DMS 273 (cell line): ENCODE measurements around the gene FAM186B.
"Not testable (repeated sequence)": the region's sequence is repeated elsewhere in the genome, so short reads cannot be mapped to it uniquely, and the experiment has no call there.

Experiments used
- DNase-seq: peaks from one replicate; lab custom pipeline; 2025; ENCODE audit not compliant: unreplicated experiment; lab: John Stamatoyannopoulos, UW

Gene FAM186B

DNA sequence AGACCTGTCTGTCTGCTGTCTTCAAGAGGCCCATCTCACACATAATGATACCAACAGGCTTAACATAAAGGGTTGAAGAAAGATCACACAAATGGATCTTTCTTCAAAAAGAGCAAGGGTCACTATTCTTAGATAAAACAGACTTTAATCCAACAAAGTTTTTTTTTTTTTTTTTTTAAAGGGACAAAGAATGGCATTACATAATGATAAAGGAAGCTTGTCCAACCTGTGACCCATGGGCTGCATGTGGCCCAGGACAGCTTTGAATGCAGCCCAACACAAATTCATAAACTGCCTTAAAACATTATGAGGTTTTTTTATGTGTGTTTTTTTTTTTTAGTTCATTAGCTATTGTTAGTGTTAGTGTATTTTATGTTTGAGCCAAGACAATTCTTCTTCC is 6.8 kb upstream of the FAM186B start:
- DNase-seq: no peak

DNA sequence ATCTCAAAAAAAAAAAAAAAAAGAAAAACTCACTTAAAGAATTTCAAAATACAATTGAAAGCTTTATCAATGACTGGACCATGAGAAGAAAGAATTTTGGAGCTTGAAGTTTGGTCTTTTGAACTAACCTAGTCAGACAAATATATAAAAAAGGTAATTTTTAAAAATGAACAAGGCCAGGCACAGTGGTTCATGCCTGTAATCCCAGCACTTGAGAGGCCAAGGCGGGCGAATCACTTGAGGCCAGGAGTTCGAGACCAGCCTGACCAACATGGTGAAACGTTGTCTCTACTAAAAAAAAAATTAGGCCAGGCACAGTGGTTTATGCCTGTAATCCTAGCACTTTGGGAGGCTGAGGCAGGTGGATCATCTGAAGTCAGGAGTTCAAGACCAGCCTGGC is 5.3 kb upstream of the FAM186B start:
- DNase-seq: not testable (repeated sequence)

DNA sequence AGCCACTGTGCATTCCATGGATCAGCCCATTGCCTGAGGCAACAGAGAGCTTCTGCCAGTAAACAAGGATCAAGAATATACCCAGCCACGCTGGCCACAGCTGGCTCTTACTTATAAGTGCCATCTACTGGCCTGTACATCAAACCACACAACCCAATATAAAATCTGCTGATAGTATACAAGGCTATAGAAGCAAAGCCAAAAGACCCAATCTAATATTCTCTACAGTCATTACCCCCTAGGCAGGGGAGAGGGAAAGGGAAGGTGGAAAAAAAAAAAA is 4.4 kb upstream of the FAM186B start:
- DNase-seq: no peak

DNA sequence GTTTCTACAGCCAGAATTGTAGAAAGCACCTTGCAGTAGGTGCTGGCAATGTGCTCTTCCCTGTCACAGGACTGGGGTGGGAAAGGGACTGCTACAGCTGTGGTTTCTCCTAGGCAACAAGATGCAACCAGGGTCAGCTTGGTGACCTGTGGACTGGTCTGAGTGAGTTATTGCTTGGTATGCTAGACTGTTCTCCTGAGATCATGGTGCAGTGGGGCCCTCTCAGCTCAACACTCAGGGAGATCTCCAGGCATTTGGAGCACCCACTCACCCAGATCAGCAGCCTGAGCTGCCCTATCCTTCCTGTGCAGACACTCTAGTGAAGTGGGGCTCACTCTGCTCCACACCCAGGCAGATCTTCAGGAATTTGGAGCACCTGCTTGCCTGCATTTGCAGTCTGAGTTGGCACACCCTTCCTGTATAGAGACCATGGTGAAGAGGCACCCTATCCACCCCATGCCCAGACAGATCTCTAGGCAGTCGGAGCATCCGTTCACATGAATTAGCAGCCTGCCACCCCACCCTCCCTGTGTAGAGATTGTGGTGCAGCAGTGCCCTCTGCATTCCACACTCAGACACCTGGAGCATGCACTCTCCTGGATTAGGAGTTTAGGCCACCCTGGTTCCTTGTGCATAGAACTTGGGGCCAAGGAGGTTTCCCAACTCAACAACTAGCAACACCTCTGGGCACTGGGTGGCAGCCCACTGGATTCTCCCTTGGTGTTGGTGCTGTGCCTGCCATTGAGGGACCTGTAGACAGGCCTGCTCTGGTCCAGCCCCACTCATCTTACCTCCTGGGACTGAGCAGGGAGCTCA is 3.8 kb upstream of the FAM186B start:
- DNase-seq: no peak

DNA sequence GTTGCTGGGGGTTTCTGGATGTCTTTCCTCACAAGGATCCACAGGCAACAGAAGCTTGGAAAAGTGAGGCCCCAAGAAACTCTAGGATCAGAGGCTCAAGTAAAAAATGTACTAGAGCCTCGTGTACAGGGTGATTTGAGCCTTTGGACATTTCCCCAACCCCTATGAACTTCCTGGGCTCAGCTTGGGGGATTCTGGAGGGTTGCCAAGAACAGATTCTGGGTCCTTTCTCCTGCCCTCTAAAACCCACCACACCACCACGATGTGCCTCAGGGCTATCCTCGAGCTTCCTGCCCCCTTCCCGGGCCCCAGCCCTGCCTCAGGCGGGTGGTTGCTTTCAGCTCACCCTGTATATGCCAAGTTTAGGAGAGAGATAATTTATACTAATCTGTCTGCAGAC is 583 bp downstream of the FAM186B start:
- DNase-seq: no peak

DNA sequence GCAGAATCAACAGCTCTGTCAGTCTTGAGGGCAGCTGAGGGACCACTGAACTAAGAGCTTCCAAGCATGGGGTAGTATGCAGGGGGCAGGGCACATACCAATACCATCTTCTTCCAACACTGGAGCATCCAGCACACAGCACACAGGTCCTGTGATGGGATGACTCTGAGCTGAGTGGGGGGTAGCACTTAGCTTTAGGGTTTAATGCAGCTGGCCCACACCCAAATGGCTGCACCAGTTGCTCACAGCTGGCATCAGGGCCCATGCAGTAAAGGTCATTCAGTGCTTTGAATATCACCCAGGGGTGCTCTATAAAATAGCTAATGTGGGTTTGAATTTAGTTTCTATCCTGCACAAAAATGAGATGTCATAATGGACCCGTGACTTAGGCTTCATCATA is 1.7 kb downstream of the FAM186B start:
- no peak for DNase-seq

DNA sequence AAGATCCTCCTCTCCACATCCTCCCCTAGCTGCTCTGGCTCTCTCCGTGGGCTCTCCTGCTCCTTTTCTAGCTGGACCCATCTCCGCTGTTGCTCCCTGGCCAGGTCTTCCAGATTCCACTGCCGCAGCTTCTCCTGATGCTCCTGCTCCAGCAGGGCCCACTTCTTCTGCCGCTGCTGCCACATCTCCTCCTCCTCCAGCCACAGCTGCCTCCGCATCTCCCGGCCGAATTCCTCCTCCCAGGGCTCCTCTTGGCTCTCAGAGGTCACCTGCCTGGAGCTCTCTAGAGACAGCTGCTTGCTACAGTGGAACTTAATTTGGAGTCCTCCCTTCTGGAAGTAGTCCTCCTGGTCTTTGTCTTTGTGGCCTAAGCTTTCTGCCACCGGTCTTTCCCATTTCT is 5.5 kb downstream of the FAM186B start:
- DNase-seq: no peak

DNA sequence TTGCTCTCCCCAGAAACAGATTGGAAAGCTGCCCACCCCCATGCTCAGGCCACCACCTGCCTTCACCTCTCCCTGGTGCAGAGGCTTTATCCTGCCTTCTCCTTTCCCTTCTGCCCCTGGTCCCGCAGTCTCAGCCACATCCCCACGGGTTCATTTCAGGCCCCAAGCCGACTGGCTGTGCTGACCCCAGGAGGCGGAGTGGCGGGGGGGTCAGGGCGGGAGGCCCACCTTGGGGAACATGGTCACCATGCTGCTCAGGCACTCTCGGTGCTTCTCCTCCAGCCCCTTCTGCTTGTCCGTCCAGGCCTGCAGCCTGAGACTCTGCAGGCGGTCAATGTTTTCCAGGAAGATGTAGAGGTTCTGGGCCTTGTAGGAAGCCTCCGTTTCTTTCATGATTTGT is 6.9 kb downstream of the FAM186B start:
- no peak for DNase-seq

DNA sequence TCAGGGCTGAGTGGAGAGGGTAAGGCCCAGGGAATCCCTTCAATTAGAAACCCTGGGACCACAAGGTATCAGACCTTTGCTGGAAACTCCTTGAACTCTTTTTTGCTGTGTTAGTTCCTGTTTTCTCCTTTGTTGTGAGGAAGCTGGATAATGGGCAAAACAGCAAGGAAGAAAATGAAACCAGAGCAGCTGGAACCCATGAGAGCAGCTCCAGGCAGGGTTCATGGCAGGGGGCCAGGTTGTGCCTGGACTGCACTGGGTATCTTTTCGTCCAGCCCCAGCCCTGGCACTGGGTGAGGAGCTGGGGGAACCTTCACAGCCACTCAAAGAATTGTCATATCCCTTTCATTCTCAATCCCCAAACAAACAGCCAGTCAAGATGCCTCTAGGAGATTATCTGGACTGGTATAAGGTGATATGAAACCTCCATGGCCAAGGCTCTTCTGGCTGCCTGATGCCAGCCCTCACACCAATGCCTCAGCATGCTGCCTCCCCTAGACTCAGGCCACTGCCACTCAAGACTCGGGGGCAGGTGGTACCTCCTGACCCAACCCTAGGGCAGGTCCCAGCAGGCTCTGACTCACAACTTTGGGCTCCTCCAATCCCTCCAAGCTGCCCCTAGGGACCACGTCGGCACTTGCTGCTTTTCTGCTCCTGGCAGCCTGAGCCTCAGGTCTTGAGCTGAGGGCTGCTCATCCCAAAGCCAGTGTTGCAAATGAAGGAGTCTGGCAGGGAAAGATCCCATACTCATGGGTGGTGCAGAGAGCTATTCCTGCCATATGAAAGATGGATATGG is 16.5 kb downstream of the FAM186B start:
- peak; percentile 23 for DNase-seq

DNA sequence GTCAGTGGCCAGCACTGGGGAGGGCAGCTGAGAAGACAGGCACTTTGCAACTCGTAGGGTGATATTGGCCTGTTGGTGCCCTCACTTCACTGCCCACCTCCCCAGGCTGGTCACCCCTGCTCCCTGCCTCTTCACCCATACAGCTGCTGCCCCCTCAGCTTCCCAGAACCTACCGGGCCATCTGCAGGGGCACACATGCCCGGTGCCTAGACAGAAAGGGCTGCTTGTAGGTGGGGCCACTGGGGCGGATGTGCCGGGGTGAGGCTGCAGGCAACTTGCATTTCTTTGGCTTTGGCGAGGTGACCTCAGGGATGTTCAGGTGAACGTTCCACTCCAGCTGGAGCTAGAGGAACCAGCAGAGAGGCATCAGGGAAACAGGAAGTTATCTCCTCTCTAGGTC is 17.2 kb downstream of the FAM186B start:
- no peak for DNase-seq

DNA sequence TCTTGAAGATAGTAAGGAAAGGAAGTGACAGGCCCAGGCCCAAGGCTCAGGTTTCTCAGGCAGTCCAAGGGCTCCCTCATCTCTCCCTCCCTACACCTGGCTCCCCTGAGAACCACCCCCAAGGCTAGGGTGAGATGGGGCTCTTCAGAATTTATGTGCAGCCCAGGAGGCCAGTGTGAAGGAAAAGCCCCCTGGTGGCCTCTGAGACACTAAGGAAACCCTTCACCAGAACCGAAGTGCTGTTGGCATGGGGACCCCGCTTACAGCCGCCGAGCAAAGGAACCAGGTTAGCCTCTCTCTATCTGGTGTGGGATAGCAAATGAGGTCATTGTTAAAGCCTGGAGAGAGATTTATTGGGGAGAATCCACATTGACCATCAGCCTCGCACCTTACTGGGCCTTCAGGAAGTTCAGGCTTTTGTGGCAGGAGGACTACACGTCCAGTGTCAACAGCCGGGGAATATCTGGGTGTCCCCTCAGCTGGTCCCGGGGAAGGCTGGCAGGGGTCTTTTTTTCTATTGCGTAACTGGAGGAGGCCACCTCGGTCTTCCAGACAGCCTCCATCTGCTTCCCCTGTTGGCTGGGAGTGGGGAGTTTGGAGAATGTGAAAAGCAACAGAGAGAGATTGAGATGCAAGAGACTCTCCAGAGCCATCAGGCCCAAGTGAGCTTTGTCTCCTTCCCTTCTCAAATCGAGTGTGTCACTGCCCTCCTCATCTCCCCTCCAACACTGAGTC is 18.1 kb downstream of the FAM186B start:
- DNase-seq: no peak

DNA sequence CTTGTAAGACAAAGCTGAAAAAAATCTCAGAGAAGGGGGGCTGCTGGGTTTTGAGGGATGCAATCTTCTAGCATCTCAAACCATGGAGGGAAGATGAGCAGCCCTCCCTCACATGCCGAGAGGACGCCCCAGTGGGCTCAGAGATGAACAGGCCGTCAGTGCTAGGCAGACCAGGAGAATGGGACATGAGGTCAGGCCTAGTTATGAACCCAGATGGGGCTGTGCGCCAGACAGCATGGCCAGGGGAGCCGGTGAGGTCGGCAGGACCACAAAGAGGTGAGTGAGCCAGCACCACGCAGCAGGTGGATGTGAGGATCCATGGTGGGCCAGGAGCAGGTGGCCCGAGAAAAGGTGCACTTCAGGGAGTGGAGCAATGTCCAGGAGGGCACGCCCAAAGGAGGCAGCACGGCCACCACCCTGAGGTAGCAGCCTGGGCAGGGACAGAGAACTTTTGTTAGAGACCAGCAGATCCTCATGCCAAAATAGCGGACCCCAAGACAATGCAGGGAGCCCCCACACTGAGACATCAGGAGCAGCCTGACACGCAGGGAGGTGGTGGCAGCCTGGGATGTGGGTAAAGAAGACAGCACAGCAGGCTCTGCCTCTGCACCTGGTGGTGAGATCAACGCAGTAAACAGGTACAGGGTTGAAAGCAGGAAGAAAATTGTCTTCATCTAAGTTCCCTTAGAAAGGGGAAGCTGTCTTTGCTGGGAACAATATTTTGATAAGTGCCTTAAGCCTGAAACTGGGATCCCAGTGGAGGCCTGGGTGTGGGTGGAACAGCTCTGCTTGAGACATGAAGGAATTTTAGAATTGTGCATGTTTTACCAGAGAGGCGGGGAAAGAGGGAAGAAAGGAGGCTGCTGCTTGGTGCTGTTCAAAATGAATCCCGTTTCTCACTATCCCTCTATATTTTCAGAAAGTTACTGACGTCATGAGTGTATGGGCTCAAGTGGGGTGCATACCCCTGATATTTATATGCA is 19.7 kb downstream of the FAM186B start:
- no peak for DNase-seq

DNA sequence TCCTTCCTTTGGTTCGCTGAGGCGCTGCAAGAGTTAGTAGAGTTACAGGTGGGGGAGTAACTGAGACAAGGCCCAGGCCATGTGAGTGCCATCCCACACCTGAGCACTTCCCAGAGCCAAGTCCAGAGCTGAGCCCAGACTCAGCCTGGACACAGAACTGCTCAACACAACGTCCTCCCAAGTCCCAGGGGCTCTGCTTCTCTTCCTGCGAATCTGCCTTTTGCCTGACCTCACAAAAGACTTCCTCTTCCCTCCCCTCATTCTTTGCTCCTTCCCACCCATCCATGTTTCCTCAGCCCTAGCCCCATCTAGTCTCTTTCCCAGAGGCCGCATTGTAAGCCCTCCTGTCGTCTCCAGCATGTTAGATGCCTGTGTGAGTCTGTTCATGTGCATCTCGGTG is 20.8 kb downstream of the FAM186B start:
- DNase-seq: no peak

DNA sequence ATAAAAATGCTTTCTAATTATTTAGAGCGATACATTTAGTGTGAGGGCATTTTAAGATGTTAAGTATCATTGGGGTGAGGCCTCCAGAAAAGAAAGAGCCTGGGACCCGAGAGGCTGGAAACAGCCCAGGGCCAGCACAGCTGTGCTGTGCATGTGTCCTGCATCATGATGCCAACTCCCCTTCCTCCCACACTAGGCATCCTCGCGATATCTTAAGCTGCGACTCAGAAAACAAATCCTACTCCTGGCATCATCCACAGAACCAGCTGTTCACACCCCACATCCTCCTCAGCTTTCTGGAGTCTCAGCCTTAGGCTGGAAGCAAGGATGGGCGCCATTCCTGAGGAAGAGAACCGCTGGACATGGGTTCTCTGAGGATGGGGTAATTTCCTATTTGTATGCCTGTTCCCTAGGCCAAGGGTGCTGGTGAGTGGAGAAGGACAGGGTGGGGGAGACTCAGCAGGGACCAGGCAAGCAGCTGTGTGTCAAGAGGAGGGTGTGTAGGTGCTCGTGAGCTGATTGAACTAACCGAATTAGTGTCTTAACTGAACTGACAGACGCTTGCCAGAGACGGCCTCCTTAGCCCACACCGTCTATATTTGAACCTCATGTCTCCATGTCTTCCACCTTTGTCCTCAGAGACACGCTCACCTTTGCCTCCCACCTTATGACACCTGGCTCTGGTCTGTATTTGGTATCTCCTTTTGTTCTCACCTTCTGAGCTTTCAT is 21.9 kb downstream of the FAM186B start:
- DNase-seq: peak; percentile 16

DNA sequence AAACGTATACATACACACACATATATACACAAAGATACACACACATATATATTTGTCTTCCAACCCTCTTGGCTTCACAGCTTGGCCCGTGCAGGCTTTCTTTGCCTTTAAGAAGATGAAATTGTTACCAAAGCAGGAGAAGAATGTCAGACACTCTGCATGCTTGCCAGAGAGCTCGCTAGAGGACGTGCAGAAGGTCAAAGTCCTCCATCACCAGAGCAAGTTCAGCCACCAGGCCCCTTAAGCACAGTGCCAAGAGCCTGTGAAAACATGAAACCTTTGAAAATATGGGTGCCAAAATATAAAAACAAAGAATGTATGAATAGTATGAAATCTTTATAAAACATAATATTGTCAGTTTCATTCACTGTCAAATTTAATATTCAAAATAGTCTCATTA is 22.6 kb downstream of the FAM186B start:
- DNase-seq: no peak

DNA sequence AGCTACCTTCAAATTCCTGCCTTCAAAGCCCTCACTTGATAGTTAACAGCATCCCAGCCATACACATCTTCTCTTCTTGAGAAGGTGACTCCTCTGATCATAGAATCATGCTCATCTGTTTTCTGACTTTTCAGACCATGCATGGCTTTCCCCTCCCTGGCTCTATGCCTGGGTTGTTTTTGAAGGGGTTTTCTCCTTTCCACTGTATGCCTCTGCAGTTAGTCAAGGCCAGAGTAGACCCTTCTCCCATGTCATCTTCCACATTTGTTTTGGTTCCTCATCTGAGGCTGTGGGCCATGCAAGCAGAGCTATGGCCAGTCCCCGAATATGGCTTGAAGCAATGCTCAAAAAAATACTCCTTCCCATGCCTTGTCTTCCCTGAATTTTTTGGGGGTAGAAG is 23.2 kb downstream of the FAM186B start:
- DNase-seq: no peak

DNA sequence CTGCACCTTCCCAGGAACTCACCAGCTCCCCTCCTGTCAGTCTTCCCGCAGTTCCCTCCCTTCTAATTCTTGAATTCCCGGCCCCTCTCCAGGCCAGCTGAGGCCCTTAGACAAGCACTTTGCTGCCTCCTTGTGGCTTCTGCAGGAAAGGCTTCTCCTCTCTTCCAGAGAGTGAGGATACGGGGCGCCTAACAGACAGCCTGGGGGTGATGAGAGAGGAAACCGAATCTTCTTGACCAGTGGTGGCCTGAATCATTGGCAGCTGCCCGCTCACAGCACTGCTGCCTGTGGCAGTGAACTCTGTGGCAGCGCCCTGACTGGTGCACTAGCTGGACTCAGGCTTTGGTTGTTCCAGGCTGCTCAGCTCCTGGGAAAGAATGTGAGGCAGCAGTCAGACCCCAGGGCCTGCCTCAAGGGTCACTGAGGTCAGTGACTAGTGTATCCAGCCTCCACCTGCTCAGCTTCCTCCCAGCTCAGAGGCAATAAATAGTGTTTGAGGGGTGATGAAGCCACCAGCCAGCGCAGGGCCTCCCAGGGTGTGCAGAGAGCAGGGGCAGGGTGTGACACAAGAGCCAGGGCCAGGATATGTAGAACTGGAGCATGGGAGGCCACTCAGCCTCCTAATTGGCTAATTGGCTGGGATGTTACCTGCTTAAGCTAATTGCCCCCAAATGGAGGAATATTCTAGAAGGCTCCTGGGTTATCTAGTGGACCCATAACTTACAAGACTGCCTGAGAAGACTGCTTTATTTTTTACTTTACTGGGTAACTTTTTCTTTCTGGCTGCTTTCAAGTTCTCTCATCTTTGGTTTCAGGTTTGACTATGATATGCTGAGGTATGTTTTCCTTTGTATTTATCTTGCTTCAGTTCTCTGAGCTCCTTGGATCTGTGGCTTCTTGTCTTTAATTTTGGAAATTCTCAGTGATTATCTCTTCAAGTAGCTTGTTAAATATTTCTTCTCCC is 24.6 kb downstream of the FAM186B start:
- peak; percentile 85 for DNase-seq

DNA sequence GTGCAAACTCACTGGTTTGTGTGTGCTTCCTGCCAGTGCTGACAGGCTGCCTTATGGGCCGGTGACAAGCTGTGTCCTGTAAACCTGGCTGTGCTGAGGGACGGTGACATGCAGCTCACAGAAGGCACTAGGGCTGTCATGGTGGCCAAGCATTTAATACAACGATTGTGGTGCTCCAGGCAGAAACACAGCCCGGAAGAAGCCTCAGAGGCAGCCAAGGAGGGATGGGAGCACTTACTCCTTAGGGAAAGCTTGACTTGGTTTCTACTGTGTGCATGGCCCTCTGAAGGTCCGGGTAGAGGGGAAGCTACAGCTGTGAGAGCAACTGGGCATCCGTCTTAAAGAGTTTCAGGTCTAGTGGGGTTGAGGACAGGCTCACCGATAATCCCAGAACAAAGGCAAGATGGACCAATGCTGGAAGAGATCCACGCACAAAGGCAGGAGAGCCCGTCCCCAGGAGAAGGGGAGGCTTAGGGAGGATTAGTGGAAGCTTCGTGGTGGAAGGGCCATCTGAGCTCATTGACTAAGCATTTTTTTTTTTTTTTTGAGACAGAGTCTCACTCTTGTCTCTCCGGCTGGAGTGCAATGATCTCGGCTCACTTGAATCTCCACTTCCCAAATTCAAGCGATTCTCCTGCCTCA is 26.8 kb downstream of the FAM186B start:
- no peak for DNase-seq
